Choroid plexus epithelial cell (primary cell): ENCODE measurements around the gene ZNF484.

Source experiments
- DNase-seq: peaks from one replicate; pipeline ENCODE4 v3.0.0-alpha.2; 2010; ENCODE audit warnings: low read depth
- H3K4me3 ChIP-seq: 2 replicates; pipeline ENCODE4 v1.5.1; 2011; ENCODE audit warnings: low read depth, mild to moderate bottlenecking, control low read depth, low read length, moderate library complexity
- CTCF ChIP-seq: conservative IDR thresholded peaks from 2 replicates; pipeline ENCODE4 v1.5.1; 2011; ENCODE audit warnings: low read depth, mild to moderate bottlenecking, control low read depth, inconsistent platforms, low read length, moderate library complexity

The ZNF484 gene

GRCh38 chr9:92795598-92796336 lies 82.1 kb downstream of the ZNF484 start:
- no peak for DNase-seq
- TF ChIP-seq CTCF, result no peak
- H3K4me3 ChIP-seq, result no peak overlapping the region
